GM23248 (cell line): ENCODE data around the gene PCDH12.

Experiments
- EZH2 ChIP-seq: fragments of 200-600 bp; sonication (generic); IDR thresholded peaks from 2 replicates; pipeline ENCODE4 v1.6.1; 2018; ENCODE audit warnings: antibody characterized with exemption, mild to moderate bottlenecking; ENCODE audit not compliant: insufficient read depth, poor library complexity, severe bottlenecking
- EZH2phosphoT487 ChIP-seq: fragments of 200-600 bp; sonication (generic); IDR thresholded peaks from 2 replicates; pipeline ENCODE4 v1.6.1; 2018; ENCODE audit warnings: antibody characterized with exemption, moderate library complexity, mild to moderate bottlenecking, low read depth; ENCODE audit not compliant: insufficient read depth

DNA sequence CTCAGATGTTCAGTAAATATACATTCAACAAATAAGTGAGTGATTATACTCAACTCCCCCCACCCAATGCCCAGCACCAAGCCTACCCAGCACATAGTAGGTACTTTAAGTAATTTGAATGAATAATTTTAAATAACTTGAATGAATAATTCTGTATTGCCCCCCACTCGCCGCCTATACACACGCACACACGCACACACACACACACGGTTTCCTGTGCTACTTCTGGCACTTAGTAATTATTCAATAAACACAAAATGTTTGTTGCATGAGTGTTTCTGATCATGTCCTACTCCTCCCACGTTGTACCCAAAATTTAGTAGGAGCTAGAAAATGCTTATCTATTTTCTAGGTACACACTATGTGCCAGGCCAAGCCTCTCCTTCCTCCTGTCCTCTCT, 16.2 kb downstream of the PCDH12 start:
- TF ChIP-seq EZH2phosphoT487: no peak
- no peak for TF ChIP-seq EZH2
